Measurements from ENCODE around the gene MEMO1. TPM values are rescaled to one million over a fixed set of nuclear protein-coding genes. Genes with fewer than 3 reads are reported as not detected.

Gene MEMO1
- total RNA-seq, 1 experiment from 2014 or later, result 66.0 TPM

DNA sequence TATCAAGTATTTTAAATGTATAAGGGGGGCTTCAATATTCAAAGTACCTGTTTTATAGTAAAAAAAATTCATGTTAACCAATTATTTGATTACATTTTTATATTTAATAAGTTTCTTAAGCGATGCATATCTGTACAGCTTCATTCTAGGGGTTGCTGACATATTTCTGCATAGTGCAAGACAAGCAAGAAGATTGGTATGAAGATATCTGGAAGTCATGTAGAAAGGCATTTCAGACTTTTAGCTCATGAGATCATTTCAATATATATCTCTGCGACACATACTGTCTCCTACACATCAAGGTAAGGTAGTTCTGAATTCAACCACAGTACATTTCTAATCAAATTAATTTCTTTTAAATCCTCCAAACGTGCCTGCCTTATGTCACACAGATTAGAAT lies 73.1 kb downstream of the MEMO1 start:
- BruUV-seq (replicated peaks), result no TSS peak

DNA sequence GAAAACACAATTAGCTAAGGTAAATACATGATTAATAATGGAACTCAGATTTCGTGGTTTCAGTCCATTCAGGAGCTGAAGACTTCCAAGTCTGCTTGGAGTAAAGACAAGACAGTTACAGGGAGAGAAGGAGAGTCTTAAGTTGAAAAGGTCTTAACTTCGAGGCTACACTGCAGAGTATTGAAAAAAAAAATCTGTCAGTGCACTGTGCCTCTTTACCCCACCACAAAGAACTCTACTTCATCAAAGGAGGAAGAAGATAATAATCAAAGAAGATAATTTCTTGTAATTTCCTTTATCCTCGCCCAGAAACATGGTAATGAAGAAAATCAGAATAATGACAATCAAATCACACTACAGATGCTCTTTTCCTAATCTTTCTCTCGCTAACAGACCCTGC lies 75.4 kb downstream of the MEMO1 start:
- ChIA-PET CTCF (no interaction called here), POLR2A (ENCODE audit: low non-redundant PET) (no interaction called here)
- no peaks in the 10 kb centered on the region for H3K27me3 ChIP-seq (replicated peaks; ENCODE audit: insufficient read depth, low read depth, low read length, poor library complexity)
- BruUV-seq (replicated peaks), result no TSS peak
- intact Hi-C loops (cut with micrococcal nuclease; ENCODE audit: unreplicated experiment), result no loop called here
- no peaks in the 10 kb centered on the region for H3K36me3 ChIP-seq (ENCODE audit: insufficient read depth, low read length, poor library complexity, severe bottlenecking)
- DNase-seq (ENCODE audit: low spot score), result no peak
- H3K27ac ChIP-seq (ENCODE audit: low read depth, low read length, poor library complexity, severe bottlenecking), result no peak overlapping the region
- no peaks in the 10 kb centered on the region for H3K9me3 ChIP-seq (ENCODE audit: low read depth, low read length, poor library complexity, severe bottlenecking)
- no peak overlapping the region for H3K4me3 ChIP-seq (ENCODE audit: low read depth, low read length, poor library complexity, severe bottlenecking)
- no peak for TF ChIP-seq EZH2 (IDR thresholded peaks at IDR 0.05; ENCODE audit: borderline replicate concordance, low read depth, low read length, poor library complexity, severe bottlenecking)
- TF ChIP-seq, protein P1, sequence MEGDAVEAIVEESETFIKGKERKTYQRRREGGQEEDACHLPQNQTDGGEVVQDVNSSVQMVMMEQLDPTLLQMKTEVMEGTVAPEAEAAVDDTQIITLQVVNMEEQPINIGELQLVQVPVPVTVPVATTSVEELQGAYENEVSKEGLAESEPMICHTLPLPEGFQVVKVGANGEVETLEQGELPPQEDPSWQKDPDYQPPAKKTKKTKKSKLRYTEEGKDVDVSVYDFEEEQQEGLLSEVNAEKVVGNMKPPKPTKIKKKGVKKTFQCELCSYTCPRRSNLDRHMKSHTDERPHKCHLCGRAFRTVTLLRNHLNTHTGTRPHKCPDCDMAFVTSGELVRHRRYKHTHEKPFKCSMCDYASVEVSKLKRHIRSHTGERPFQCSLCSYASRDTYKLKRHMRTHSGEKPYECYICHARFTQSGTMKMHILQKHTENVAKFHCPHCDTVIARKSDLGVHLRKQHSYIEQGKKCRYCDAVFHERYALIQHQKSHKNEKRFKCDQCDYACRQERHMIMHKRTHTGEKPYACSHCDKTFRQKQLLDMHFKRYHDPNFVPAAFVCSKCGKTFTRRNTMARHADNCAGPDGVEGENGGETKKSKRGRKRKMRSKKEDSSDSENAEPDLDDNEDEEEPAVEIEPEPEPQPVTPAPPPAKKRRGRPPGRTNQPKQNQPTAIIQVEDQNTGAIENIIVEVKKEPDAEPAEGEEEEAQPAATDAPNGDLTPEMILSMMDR (conservative IDR thresholded peaks at IDR 0.05; ENCODE audit: low read depth, low read length), result no peak
- no peaks in the 10 kb centered on the region for H3K4me1 ChIP-seq (ENCODE audit: insufficient read depth, low read length, poor library complexity, severe bottlenecking)

More for the DNA sequence above, 73.1 kb downstream of the MEMO1 start:
- TF ChIP-seq, protein P1 (conservative IDR thresholded peaks at IDR 0.05; ENCODE audit: low read depth, low read length), result no peak
- no peak for TF ChIP-seq EZH2 (IDR thresholded peaks at IDR 0.05; ENCODE audit: borderline replicate concordance, low read depth, low read length, poor library complexity, severe bottlenecking)
- Histone ChIP-seq H3K9me3 (ENCODE audit: low read depth, low read length, poor library complexity, severe bottlenecking) (no peaks in the 10 kb centered on the region), H3K27me3 (replicated peaks; ENCODE audit: insufficient read depth, low read depth, low read length, poor library complexity) (no peaks in the 10 kb centered on the region), H3K4me1 (ENCODE audit: insufficient read depth, low read length, poor library complexity, severe bottlenecking) (no peaks in the 10 kb centered on the region), H3K36me3 (ENCODE audit: insufficient read depth, low read length, poor library complexity, severe bottlenecking) (no peaks in the 10 kb centered on the region), H3K4me3 (ENCODE audit: low read depth, low read length, poor library complexity, severe bottlenecking) (no peak overlapping the region), H3K27ac (ENCODE audit: low read depth, low read length, poor library complexity, severe bottlenecking) (no peak overlapping the region)
- intact Hi-C loops (cut with micrococcal nuclease; ENCODE audit: unreplicated experiment), result no loop called here
- ChIA-PET POLR2A (ENCODE audit: low non-redundant PET) (no interaction called here), CTCF (no interaction called here)
- no peak for DNase-seq (ENCODE audit: low spot score)

DNA sequence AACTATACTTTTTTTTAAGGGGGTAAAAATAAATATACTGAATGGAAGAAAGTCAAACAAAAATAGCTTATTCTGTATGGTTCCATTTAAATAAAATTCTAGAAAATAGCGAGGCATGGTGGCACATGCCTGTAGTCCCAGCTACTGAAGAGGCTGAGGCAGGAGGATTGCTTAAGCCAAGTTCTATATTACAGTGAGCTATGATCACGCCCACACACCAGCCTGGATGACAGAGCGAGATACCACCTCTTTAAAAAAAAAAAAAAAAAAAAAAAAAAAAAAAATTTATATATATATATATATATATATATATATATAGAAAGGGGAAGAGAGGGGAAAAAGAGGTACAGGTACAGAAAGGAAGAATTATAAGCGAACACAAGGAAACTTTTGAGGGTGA lies 77.7 kb downstream of the MEMO1 start:
- CTCF ChIA-PET, result no interaction called here
- Histone ChIP-seq H3K27me3 (replicated peaks; ENCODE audit: insufficient read depth, low read depth, low read length, poor library complexity) (no peaks in the 10 kb centered on the region), H3K27ac (ENCODE audit: low read depth, low read length, poor library complexity, severe bottlenecking) (no peak overlapping the region), H3K9me3 (ENCODE audit: low read depth, low read length, poor library complexity, severe bottlenecking) (no peaks in the 10 kb centered on the region), H3K36me3 (ENCODE audit: insufficient read depth, low read length, poor library complexity, severe bottlenecking) (no peaks in the 10 kb centered on the region), H3K4me3 (ENCODE audit: low read depth, low read length, poor library complexity, severe bottlenecking) (no peak overlapping the region), H3K4me1 (ENCODE audit: insufficient read depth, low read length, poor library complexity, severe bottlenecking) (no peaks in the 10 kb centered on the region)
- TF ChIP-seq, protein P1 (conservative IDR thresholded peaks at IDR 0.05; ENCODE audit: low read depth, low read length), result no peak
- TF ChIP-seq EZH2 (IDR thresholded peaks at IDR 0.05; ENCODE audit: borderline replicate concordance, low read depth, low read length, poor library complexity, severe bottlenecking), result no peak
- intact Hi-C loops (cut with micrococcal nuclease; ENCODE audit: unreplicated experiment), result no loop called here
- no TSS peak for BruUV-seq (replicated peaks)
- no peak for DNase-seq (ENCODE audit: low spot score)
- POLR2A ChIA-PET (ENCODE audit: low non-redundant PET), result no interaction called here
